ENCODE measurements around the gene DBX1.

Gene DBX1

DNA sequence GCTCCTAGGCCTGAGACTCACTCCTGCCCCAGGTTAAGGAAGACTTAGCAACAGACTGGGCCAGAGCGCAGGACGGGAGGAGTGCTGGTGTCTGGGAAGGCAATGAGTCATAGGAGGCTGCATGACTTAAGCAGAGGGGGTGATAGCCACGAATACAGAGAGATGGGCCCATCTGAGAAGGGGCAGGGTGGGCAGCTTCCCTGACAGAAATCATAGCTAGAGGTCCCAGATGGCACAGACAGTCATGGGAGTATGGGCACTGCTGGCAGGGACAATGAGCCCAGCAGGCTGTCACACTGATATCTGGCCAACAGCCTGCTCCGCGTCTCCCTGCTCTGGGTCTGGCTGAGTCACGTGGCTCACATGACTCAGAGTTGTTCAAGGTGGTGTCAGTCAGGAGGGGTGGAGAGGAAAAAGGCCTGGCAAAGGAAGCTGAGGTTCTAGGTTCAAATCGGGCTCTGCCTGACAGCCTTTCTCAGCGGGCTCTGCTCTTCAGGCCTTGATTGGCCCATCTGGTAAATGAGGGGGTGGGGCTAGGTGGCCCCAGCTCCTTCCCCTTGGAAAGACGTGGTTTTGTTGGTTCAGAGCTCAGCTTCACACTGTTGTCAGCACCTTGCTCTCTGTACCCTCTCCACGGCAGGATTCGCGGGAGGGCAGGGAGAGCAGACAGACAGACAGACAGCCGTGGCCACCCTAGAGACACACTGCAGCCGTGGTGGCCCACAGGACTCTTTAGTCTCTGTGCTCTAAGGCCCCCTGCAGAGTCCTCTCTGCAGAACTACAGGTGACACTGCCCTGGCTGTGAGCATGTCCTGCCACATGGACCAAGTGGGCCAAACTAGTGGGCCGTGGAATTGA, 47.8 kb downstream of the DBX1 start:
- H3K4me3 ChIP-seq (replicated peaks in 1 of 2; ENCODE audit: low read depth in 2 of 2, low read length in 2 of 2) = peak overlapping the region in 1 of 2 donors; percentile 22
- peak; percentile 91 to 98 for DNase-seq (ENCODE audit: low read depth in 2 of 2)
- TF ChIP-seq, protein P1, sequence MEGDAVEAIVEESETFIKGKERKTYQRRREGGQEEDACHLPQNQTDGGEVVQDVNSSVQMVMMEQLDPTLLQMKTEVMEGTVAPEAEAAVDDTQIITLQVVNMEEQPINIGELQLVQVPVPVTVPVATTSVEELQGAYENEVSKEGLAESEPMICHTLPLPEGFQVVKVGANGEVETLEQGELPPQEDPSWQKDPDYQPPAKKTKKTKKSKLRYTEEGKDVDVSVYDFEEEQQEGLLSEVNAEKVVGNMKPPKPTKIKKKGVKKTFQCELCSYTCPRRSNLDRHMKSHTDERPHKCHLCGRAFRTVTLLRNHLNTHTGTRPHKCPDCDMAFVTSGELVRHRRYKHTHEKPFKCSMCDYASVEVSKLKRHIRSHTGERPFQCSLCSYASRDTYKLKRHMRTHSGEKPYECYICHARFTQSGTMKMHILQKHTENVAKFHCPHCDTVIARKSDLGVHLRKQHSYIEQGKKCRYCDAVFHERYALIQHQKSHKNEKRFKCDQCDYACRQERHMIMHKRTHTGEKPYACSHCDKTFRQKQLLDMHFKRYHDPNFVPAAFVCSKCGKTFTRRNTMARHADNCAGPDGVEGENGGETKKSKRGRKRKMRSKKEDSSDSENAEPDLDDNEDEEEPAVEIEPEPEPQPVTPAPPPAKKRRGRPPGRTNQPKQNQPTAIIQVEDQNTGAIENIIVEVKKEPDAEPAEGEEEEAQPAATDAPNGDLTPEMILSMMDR (IDR thresholded peaks at IDR 0.05; ENCODE audit: low read depth, low read length) = no peak

DNA sequence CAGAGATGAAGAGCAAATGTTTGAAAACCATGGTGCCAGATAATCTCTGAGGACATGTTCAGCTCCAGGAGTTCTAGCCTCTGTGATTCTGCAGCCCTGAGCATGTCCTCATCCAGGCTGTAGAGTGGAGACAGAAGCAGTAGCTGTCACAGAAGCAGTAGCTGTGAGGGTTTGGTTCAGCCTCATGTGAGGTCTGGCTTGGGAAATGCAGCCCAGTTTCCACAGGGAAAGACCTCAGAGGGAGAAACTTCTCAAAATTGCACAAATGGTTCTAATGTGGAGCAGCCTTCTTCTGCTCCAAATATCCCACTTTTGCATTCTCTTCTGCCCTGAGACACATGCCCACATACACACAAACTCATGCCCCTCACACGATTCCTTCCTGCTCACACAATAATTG, 48.4 kb downstream of the DBX1 start:
- DNase-seq (ENCODE audit: low read depth in 2 of 2) = no peak
- TF ChIP-seq, protein P1 (IDR thresholded peaks at IDR 0.05; ENCODE audit: low read depth, low read length) = no peak

DNA sequence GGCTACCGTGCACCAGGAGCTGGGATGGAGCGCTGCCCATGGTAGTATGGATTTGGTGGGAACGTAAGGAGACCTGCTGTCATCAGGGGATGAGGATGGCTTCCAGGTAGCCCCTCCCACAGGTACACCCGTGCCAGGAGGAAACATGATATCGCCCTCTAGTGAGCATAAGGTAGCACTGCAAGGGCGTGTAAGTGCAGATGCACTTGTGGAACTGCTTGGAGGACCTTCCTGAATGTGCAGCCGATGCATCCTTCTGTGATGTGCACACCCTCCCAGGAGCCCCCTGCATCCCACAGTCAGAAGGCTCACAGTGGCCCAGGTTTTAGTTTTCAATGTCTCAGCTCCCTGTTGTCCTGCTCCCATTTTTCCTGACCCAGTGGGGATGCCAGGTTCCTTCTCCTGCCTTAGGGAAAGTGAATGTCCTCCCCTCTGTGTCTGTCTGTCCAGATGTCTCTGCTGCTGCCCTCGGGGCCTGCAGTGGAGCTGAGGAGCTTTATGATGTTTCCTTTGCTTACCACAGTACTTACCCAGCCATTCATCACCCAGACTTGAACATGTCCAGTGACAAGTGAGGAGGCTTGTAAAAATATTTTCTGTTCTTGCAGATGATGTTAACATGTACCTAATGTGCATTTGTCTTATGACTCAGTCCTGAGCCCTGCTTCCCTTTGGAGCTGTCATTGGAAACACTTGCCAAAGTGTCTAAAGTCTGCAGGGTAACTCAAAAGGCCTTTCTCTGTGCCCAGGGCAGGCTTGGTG, 49.2 kb downstream of the DBX1 start:
- DNase-seq (ENCODE audit: low read depth in 2 of 2) = peak; percentile 61 to 88
- H3K4me3 ChIP-seq (replicated peaks in 1 of 2; ENCODE audit: low read depth in 2 of 2, low read length in 2 of 2) = no peak overlapping the region
- TF ChIP-seq, protein P1 (IDR thresholded peaks at IDR 0.05; ENCODE audit: low read depth, low read length) = peak; percentile 95

More for the DNA sequence above, 48.4 kb downstream of the DBX1 start:
- no peak overlapping the region for H3K4me3 ChIP-seq (replicated peaks in 1 of 2; ENCODE audit: low read depth in 2 of 2, low read length in 2 of 2)

DNA sequence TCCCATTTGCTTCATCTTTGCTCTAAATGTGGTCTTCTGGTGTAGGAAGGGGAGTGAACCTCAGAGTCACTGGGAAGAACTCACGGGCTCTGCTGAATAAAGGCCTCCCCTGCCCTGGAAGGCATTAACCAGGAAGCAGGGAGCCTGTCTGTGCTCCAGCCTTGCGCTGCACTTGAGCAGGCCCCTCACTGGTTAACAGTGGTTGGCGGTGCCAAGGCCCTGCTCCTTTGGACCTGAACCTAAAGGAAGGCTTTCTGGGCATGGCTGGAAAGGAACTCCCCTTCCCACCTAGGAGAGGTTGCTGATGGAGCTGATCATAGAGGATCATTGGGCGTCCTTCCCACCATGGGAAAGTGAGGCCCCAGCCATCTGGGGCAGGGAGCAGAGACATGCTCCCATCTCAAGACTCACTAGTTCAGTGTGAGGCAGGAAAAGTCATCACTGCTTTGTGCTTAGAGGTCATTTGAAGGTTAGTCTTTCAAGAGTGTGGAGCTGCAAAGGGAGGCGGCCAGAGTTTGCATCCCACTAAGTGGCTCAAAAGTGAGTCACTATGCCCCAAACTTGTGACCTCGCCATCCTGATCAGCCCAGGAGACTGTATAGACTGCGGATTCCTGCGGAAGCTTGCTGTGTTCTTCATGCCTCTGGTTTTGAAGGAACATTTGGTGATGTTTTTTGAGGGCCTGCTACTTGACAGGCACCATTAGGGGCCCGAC, 50.4 kb downstream of the DBX1 start:
- H3K4me3 ChIP-seq (replicated peaks in 1 of 2; ENCODE audit: low read depth in 2 of 2, low read length in 2 of 2) = no peak overlapping the region
- TF ChIP-seq, protein P1 (IDR thresholded peaks at IDR 0.05; ENCODE audit: low read depth, low read length) = no peak
- DNase-seq (ENCODE audit: low read depth in 2 of 2) = peak in 1 of 2 donors; percentile 60
